ENCODE results near the gene AIRE. TPM values are rescaled to one million over a fixed set of nuclear protein-coding genes. Genes with fewer than 3 reads are reported as not detected.

Gene AIRE
- total and polyA plus RNA-seq, 2 of the 13 experiments (the other 11 are each of a cell fraction or from before 2014, with no cell fraction given), result not detected

- Histone ChIP-seq H3K4me3 (replicated peaks in 1 of 3; ENCODE audit: insufficient read depth in 1 of 3, low read depth in 2 of 3, low read length in 3 of 3) (no peak overlapping the region), H3K9ac (ENCODE audit: insufficient read depth, low read depth, low read length) (no peak overlapping the region), H3K36me3 (replicated peaks in 1 of 2; ENCODE audit: control insufficient read depth in 1 of 2, insufficient read depth in 2 of 2, low read length in 2 of 2) (no peaks in the 10 kb centered on the region), H3K9me3 (ENCODE audit: low read length) (no peaks in the 10 kb centered on the region), H4K20me1 (ENCODE audit: insufficient read depth, low read length) (no peaks in the 10 kb centered on the region), H3K4me1 (ENCODE audit: insufficient read depth, low read length) (no peaks in the 10 kb centered on the region), H3K79me2 (ENCODE audit: insufficient read depth, low read length) (no peaks in the 10 kb centered on the region), H3K27me3 (ENCODE audit: control insufficient read depth in 1 of 2, insufficient read depth in 2 of 2, low read length in 2 of 2) (peaks cover 8 to 63% of the 10 kb centered on the region in 2 experiments), H2AFZ (ENCODE audit: low read length) (no peak overlapping the region), H3K27ac (ENCODE audit: extremely low read length, insufficient read depth, low read length) (no peak overlapping the region), H3K4me2 (ENCODE audit: low read depth, low read length) (no peak overlapping the region)
- DNase-seq (ENCODE audit: low spot score) (no peak), ATAC-seq (no peak), FAIRE-seq (no peak)
- CTCF ChIA-PET (ENCODE audit: low intra/inter-chr PET ratio, low total read pairs), result no interaction called here
- no TSS peak for BruUV-seq (replicated peaks)
- POLR2A ChIA-PET, result no interaction called here
- WGBS (ENCODE audit: low lambda C conversion rate), result 32% methylated on average over 14 of the region's 21 CpGs
- in situ Hi-C loops (cut with HindIII; ENCODE audit: extremely low pct_ligation_motif_present, low pct_unique_long_range_greater_than_20kb), result no loop called here
- intact Hi-C loops (cut with micrococcal nuclease; ENCODE audit: unreplicated experiment), result no loop called here
- TF ChIP-seq ARID2 (CRISPR knock-in tag; IDR thresholded peaks at IDR 0.05; ENCODE audit: borderline replicate concordance), result no peak
- TF ChIP-seq BATF2 (CRISPR knock-in tag; IDR thresholded peaks at IDR 0.05), result no peak
- TF ChIP-seq MXD3 (CRISPR knock-in tag; IDR thresholded peaks at IDR 0.05), result no peak
- TF ChIP-seq HOMEZ (CRISPR knock-in tag; IDR thresholded peaks at IDR 0.05; ENCODE audit: low read depth), result no peak
- no peak for TF ChIP-seq ZGPAT (CRISPR knock-in tag; IDR thresholded peaks at IDR 0.05)
- no peak for TF ChIP-seq PAX8 (CRISPR knock-in tag; IDR thresholded peaks at IDR 0.05; ENCODE audit: borderline replicate concordance)
- TF ChIP-seq ZHX2 (IDR thresholded peaks at IDR 0.05; ENCODE audit: low read depth), result no peak
- no peak for TF ChIP-seq ZHX2 (CRISPR knock-in tag; IDR thresholded peaks at IDR 0.05; ENCODE audit: borderline replicate concordance)
- no peak for TF ChIP-seq ZNF414 (CRISPR knock-in tag; IDR thresholded peaks at IDR 0.05)
- TF ChIP-seq CREBL2 (CRISPR knock-in tag; IDR thresholded peaks at IDR 0.05; ENCODE audit: borderline replicate concordance), result no peak
- TF ChIP-seq MATR3 (CRISPR knock-in tag; IDR thresholded peaks at IDR 0.05), result no peak
- no peak for TF ChIP-seq REXO4 (CRISPR knock-in tag; IDR thresholded peaks at IDR 0.05; ENCODE audit: borderline replicate concordance)
- TF ChIP-seq MBNL3 (CRISPR knock-in tag; conservative IDR thresholded peaks at IDR 0.05), result no peak
Measured at GRCh38 chr21:44286086-44286715, 525 bp downstream of the AIRE start.

Measured in HepG2 (cell line).